NCI-H460 (cell line): ENCODE data around the gene SREK1IP1. TPM values are rescaled to one million over a fixed set of nuclear protein-coding genes. Genes with fewer than 3 reads are reported as not detected.

Source experiments
- DNase-seq: peaks from one replicate; pipeline ENCODE4 v3.0.0-alpha.2; 2016; ENCODE audit warnings: low read depth; ENCODE audit errors: extremely low read depth
- polyA plus RNA-seq: library from polyadenylated mRNA; depleted of rRNA; stranded (reverse); fragments of >200 nt; gene quantifications from 2 replicates; pipeline ENCODE4 v1.2.3, GENCODE V29; 2014; cell fraction: nucleus; rRNA removed
- total RNA-seq: library from RNA; depleted of rRNA; stranded (reverse); fragments of >200 nt; shearing (Covaris generic); gene quantifications from 2 replicates; pipeline ENCODE4 v1.2.3, GENCODE V29; 2014; rRNA removed

Gene SREK1IP1
- 9.1 and 9.9 TPM in 2 replicates for total RNA-seq
- polyA plus RNA-seq: 6.5 and 20.9 TPM in 2 replicates

GRCh38 chr5:64768358-64769312 lies at the start of gene SREK1IP1, which contains the start of gene CWC27:
Gene SREK1IP1, minus strand, starts transcription at chr5:64768691. Its CDS starts 174 bp downstream, at chr5:64768517.
Gene CWC27, plus strand, starts transcription at chr5:64768930. Its CDS starts 217 bp downstream, at chr5:64769147.
- DNase-seq: peak; percentile 91

GRCh38 chr5:64818245-64818644 lies 49.8 kb upstream of the SREK1IP1 start:
- DNase-seq: no peak

- no peak for DNase-seq
Observed at GRCh38 chr5:64814073-64814472, 45.6 kb upstream of the SREK1IP1 start.

- DNase-seq: peak; percentile 68
Observed at GRCh38 chr5:64811050-64811640, 42.7 kb upstream of the SREK1IP1 start.

- DNase-seq: no peak
Observed at GRCh38 chr5:64807520-64807919, 39.0 kb upstream of the SREK1IP1 start.

GRCh38 chr5:64806537-64806936 lies 38.0 kb upstream of the SREK1IP1 start:
- DNase-seq: no peak

GRCh38 chr5:64800926-64801325 lies 32.4 kb upstream of the SREK1IP1 start:
- DNase-seq: no peak

- DNase-seq: no peak
Observed at GRCh38 chr5:64796301-64796700, 27.8 kb upstream of the SREK1IP1 start.

- DNase-seq: no peak
Observed at GRCh38 chr5:64794053-64794770, 25.7 kb upstream of the SREK1IP1 start.

GRCh38 chr5:64792469-64792868 lies 24.0 kb upstream of the SREK1IP1 start:
- DNase-seq: no peak

GRCh38 chr5:64790210-64790609 lies 21.7 kb upstream of the SREK1IP1 start:
- DNase-seq: no peak

GRCh38 chr5:64789457-64789856 lies 21.0 kb upstream of the SREK1IP1 start:
- DNase-seq: no peak

GRCh38 chr5:64788156-64788555 lies 19.7 kb upstream of the SREK1IP1 start:
- DNase-seq: no peak

- no peak for DNase-seq
Observed at GRCh38 chr5:64786372-64786771, 17.9 kb upstream of the SREK1IP1 start.

- peak; percentile 76 for DNase-seq
Observed at GRCh38 chr5:64784451-64785025, 16.0 kb upstream of the SREK1IP1 start.

GRCh38 chr5:64775291-64775690 lies 6.8 kb upstream of the SREK1IP1 start:
- no peak for DNase-seq

GRCh38 chr5:64773533-64773932 lies 5.0 kb upstream of the SREK1IP1 start:
- no peak for DNase-seq

GRCh38 chr5:64771736-64772135 lies 3.2 kb upstream of the SREK1IP1 start:
- no peak for DNase-seq

- DNase-seq: no peak
Observed at GRCh38 chr5:64769855-64770254, 1.4 kb upstream of the SREK1IP1 start.

- peak; percentile 2 for DNase-seq
Observed at GRCh38 chr5:64767959-64768357, 533 bp downstream of the SREK1IP1 start.

- no peak for DNase-seq
Observed at GRCh38 chr5:64766941-64767340, 1.6 kb downstream of the SREK1IP1 start.
